ENCODE results near the gene ZPLD1. TPM values are rescaled to one million over a fixed set of nuclear protein-coding genes. Genes with fewer than 3 reads are reported as not detected.

The ZPLD1 gene
- total and polyA plus RNA-seq, 2 of the 8 experiments (the other 6 are each of a cell fraction or from before 2014, with no cell fraction given), result not detected

DNA sequence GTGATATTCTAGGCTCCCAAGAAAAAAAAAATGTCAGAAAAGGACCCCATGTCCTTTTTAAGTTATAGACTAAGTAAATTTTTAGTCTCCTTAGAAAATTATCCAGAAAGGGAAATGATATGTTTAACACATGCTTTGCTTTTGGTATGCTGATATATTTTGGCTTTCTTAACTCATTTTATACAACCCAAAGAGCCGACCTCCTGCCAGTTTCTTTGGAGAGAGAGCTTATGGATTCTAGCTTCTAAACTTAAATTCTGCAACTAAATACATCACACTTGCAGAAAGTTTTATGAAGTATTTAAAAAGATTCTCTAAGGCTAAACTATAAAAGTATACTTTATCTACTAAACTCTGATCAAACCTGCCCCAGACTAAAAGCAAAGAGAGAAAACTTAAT lies 43.9 kb upstream of the ZPLD1 start (continued):
- TF ChIP-seq, protein P1, sequence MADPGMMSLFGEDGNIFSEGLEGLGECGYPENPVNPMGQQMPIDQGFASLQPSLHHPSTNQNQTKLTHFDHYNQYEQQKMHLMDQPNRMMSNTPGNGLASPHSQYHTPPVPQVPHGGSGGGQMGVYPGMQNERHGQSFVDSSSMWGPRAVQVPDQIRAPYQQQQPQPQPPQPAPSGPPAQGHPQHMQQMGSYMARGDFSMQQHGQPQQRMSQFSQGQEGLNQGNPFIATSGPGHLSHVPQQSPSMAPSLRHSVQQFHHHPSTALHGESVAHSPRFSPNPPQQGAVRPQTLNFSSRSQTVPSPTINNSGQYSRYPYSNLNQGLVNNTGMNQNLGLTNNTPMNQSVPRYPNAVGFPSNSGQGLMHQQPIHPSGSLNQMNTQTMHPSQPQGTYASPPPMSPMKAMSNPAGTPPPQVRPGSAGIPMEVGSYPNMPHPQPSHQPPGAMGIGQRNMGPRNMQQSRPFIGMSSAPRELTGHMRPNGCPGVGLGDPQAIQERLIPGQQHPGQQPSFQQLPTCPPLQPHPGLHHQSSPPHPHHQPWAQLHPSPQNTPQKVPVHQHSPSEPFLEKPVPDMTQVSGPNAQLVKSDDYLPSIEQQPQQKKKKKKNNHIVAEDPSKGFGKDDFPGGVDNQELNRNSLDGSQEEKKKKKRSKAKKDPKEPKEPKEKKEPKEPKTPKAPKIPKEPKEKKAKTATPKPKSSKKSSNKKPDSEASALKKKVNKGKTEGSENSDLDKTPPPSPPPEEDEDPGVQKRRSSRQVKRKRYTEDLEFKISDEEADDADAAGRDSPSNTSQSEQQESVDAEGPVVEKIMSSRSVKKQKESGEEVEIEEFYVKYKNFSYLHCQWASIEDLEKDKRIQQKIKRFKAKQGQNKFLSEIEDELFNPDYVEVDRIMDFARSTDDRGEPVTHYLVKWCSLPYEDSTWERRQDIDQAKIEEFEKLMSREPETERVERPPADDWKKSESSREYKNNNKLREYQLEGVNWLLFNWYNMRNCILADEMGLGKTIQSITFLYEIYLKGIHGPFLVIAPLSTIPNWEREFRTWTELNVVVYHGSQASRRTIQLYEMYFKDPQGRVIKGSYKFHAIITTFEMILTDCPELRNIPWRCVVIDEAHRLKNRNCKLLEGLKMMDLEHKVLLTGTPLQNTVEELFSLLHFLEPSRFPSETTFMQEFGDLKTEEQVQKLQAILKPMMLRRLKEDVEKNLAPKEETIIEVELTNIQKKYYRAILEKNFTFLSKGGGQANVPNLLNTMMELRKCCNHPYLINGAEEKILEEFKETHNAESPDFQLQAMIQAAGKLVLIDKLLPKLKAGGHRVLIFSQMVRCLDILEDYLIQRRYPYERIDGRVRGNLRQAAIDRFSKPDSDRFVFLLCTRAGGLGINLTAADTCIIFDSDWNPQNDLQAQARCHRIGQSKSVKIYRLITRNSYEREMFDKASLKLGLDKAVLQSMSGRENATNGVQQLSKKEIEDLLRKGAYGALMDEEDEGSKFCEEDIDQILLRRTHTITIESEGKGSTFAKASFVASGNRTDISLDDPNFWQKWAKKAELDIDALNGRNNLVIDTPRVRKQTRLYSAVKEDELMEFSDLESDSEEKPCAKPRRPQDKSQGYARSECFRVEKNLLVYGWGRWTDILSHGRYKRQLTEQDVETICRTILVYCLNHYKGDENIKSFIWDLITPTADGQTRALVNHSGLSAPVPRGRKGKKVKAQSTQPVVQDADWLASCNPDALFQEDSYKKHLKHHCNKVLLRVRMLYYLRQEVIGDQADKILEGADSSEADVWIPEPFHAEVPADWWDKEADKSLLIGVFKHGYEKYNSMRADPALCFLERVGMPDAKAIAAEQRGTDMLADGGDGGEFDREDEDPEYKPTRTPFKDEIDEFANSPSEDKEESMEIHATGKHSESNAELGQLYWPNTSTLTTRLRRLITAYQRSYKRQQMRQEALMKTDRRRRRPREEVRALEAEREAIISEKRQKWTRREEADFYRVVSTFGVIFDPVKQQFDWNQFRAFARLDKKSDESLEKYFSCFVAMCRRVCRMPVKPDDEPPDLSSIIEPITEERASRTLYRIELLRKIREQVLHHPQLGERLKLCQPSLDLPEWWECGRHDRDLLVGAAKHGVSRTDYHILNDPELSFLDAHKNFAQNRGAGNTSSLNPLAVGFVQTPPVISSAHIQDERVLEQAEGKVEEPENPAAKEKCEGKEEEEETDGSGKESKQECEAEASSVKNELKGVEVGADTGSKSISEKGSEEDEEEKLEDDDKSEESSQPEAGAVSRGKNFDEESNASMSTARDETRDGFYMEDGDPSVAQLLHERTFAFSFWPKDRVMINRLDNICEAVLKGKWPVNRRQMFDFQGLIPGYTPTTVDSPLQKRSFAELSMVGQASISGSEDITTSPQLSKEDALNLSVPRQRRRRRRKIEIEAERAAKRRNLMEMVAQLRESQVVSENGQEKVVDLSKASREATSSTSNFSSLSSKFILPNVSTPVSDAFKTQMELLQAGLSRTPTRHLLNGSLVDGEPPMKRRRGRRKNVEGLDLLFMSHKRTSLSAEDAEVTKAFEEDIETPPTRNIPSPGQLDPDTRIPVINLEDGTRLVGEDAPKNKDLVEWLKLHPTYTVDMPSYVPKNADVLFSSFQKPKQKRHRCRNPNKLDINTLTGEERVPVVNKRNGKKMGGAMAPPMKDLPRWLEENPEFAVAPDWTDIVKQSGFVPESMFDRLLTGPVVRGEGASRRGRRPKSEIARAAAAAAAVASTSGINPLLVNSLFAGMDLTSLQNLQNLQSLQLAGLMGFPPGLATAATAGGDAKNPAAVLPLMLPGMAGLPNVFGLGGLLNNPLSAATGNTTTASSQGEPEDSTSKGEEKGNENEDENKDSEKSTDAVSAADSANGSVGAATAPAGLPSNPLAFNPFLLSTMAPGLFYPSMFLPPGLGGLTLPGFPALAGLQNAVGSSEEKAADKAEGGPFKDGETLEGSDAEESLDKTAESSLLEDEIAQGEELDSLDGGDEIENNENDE (IDR thresholded peaks at IDR 0.05; ENCODE audit: insufficient replicate concordance, low read length), result no peak
- no peak for TF ChIP-seq SIRT6 (IDR thresholded peaks at IDR 0.05; ENCODE audit: low read length)
- no peak for TF ChIP-seq JUN (IDR thresholded peaks at IDR 0.05; ENCODE audit: low read depth, low read length)
- TF ChIP-seq SP4 (IDR thresholded peaks at IDR 0.05; ENCODE audit: low read length), result no peak
- no peak for TF ChIP-seq POLR2AphosphoS5 (IDR thresholded peaks at IDR 0.05; ENCODE audit: low read depth, low read length)
- no peak for TF ChIP-seq HDAC6 (IDR thresholded peaks at IDR 0.05; ENCODE audit: low read depth, low read length)
- TF ChIP-seq, protein P2, sequence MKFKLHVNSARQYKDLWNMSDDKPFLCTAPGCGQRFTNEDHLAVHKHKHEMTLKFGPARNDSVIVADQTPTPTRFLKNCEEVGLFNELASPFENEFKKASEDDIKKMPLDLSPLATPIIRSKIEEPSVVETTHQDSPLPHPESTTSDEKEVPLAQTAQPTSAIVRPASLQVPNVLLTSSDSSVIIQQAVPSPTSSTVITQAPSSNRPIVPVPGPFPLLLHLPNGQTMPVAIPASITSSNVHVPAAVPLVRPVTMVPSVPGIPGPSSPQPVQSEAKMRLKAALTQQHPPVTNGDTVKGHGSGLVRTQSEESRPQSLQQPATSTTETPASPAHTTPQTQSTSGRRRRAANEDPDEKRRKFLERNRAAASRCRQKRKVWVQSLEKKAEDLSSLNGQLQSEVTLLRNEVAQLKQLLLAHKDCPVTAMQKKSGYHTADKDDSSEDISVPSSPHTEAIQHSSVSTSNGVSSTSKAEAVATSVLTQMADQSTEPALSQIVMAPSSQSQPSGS (IDR thresholded peaks at IDR 0.05; ENCODE audit: low read length), result no peak
- TF ChIP-seq PHF8 (conservative IDR thresholded peaks at IDR 0.05; ENCODE audit: low read depth, low read length), result no peak
- TF ChIP-seq ZNF274 (IDR thresholded peaks at IDR 0.05; ENCODE audit: borderline replicate concordance, extremely low read depth, low read length), result no peak
- TF ChIP-seq SP1 (IDR thresholded peaks at IDR 0.05; ENCODE audit: low read depth, low read length), result no peak
- no peak for TF ChIP-seq CBX5 (IDR thresholded peaks at IDR 0.05; ENCODE audit: low read depth, low read length)
